Mesendoderm (in vitro differentiated cells): Measurements from ENCODE around the gene NSUN6.
A peak's percentile ranks its signal among the peaks of the same experiment; 100 is the strongest.

Source experiments
- DNase-seq: peaks from one replicate; pipeline ENCODE4 v3.0.0; 2013
- H2AK5ac ChIP-seq: 2 replicates; pipeline ENCODE4 v1.6.1; 2013; ENCODE audit warnings: low read length, inconsistent platforms
- H2BK120ac ChIP-seq: 2 replicates; pipeline ENCODE4 v1.6.1; 2013; ENCODE audit warnings: low read depth, mild to moderate bottlenecking, low read length, moderate library complexity, mixed read lengths
- H2BK15ac ChIP-seq: replicated peaks from 2 replicates; pipeline ENCODE4 v1.6.1; 2013; ENCODE audit warnings: low read depth, mild to moderate bottlenecking, moderate library complexity
- H2BK5ac ChIP-seq: 2 replicates; pipeline ENCODE4 v1.6.1; 2013; ENCODE audit warnings: low read length, inconsistent platforms
- H3K18ac ChIP-seq: 2 replicates; pipeline ENCODE4 v1.6.1; 2013; ENCODE audit warnings: mild to moderate bottlenecking, low read length, mixed read lengths
- H3K23ac ChIP-seq: one replicate; pipeline ENCODE4 v1.6.1; 2013; ENCODE audit warnings: low read length
- H3K27ac ChIP-seq: 2 replicates; pipeline ENCODE4 v1.5.1; 2013; ENCODE audit warnings: low read depth, mild to moderate bottlenecking, inconsistent platforms, low read length, moderate library complexity
- H3K27me3 ChIP-seq: 2 replicates; pipeline ENCODE4 v1.6.1; 2013; ENCODE audit warnings: low read length, control low read depth, mild to moderate bottlenecking, inconsistent platforms; ENCODE audit not compliant: insufficient read depth, poor library complexity
- H3K36me3 ChIP-seq: 2 replicates; pipeline ENCODE4 v1.6.1; 2013; ENCODE audit warnings: low read length, inconsistent platforms; ENCODE audit not compliant: control insufficient read depth, insufficient read depth
- H3K4ac ChIP-seq: one replicate; pipeline ENCODE4 v1.6.1; 2013; ENCODE audit warnings: low read depth, mild to moderate bottlenecking, low read length, moderate library complexity
- H3K4me1 ChIP-seq: 2 replicates; pipeline ENCODE4 v1.6.1; 2013; ENCODE audit warnings: low read depth, low read length, inconsistent platforms; ENCODE audit not compliant: control insufficient read depth
- H3K4me2 ChIP-seq: 2 replicates; pipeline ENCODE4 v1.6.1; 2013; ENCODE audit warnings: low read length
- H3K4me3 ChIP-seq: 2 replicates; pipeline ENCODE4 v1.5.1; 2013; ENCODE audit warnings: mild to moderate bottlenecking, low read length
- H3K56ac ChIP-seq: one replicate; pipeline ENCODE4 v1.6.1; 2013; ENCODE audit warnings: low read length
- H3K79me1 ChIP-seq: 2 replicates; pipeline ENCODE4 v1.6.1; 2013; ENCODE audit warnings: low read length, inconsistent platforms
- H3K79me2 ChIP-seq: 2 replicates; pipeline ENCODE4 v1.6.1; 2013; ENCODE audit warnings: mild to moderate bottlenecking, low read length; ENCODE audit not compliant: control insufficient read depth, insufficient read depth
- H3K9ac ChIP-seq: 2 replicates; pipeline ENCODE4 v1.6.1; 2013; ENCODE audit warnings: low read length, inconsistent platforms
- H4K5ac ChIP-seq: one replicate; pipeline ENCODE4 v1.6.1; 2013; ENCODE audit warnings: low read length
- H4K8ac ChIP-seq: one replicate; pipeline ENCODE4 v1.6.1; 2013; ENCODE audit warnings: low read depth, mild to moderate bottlenecking, control low read depth, low read length, moderate library complexity
- WGBS: extraction: QIAGEN DNeasy Blood & Tissue Kit; methylation state at CpG from one replicate; pipeline ENCODE4 v1.1.7; 2013; ENCODE audit warnings: low lambda C conversion rate, missing lambda C conversion rate; ENCODE audit not compliant: insufficient coverage; ENCODE audit errors: extremely low coverage; 5-methylcytosine and 5-hydroxymethylcytosine counted together

NSUN6 gene

DNA sequence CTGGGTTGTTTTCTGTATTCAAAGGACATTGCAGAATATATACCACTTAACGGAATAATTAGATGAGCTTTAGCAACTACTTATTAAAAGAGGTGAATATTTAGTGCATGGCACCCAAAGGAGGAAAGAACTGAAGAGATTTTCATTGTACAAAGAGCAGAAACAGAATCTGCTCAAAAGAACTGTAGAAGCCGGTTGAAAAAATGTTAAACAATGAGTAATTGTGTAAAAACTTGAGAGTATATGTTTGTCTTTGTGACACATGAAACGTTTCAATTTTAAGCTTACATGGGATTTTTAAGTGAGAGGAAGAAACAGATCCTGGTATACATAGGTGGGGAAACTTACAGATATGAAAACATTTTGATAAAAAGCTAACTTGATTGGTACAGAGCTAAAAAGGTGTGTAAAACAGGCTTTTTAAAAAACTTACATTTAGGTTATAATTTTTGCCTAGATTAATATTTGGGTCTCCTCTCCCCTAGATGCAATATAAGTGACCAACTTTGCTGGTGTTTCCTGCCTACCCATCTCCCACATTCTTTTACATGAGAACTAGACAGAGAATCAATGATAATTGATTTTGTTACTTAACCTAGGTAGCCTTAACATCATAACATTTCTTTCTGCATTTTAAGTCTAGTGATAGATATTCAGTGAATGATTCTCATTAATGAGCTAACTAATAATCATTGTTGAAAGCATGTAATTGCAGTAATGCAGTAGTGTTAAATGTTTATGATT, 14.6 kb upstream of the NSUN6 start:
- H2BK120ac ChIP-seq: no peak overlapping the region
- H4K8ac ChIP-seq: no peak overlapping the region
- no peak overlapping the region for H2BK5ac ChIP-seq
- no peak overlapping the region for H3K18ac ChIP-seq
- H3K27me3 ChIP-seq: no peaks in the 10 kb centered on the region
- no peak overlapping the region for H3K4me2 ChIP-seq
- no peak overlapping the region for H3K4me3 ChIP-seq
- H2AK5ac ChIP-seq: no peak overlapping the region
- no peak overlapping the region for H2BK15ac ChIP-seq
- no peak for DNase-seq
- no CpG with 5 or more reads among the region's 3 CpGs for WGBS
- no peak overlapping the region for H3K56ac ChIP-seq
- H3K79me2 ChIP-seq: peaks cover 45% of the 10 kb centered on the region
- no peak overlapping the region for H4K5ac ChIP-seq
- H3K4me1 ChIP-seq: peaks cover 10% of the 10 kb centered on the region
- no peak overlapping the region for H3K4ac ChIP-seq
- H3K27ac ChIP-seq: no peak overlapping the region
- H3K79me1 ChIP-seq: peaks cover 2% of the 10 kb centered on the region
- no peak overlapping the region for H3K23ac ChIP-seq
- no peaks in the 10 kb centered on the region for H3K36me3 ChIP-seq
- H3K9ac ChIP-seq: no peak overlapping the region

DNA sequence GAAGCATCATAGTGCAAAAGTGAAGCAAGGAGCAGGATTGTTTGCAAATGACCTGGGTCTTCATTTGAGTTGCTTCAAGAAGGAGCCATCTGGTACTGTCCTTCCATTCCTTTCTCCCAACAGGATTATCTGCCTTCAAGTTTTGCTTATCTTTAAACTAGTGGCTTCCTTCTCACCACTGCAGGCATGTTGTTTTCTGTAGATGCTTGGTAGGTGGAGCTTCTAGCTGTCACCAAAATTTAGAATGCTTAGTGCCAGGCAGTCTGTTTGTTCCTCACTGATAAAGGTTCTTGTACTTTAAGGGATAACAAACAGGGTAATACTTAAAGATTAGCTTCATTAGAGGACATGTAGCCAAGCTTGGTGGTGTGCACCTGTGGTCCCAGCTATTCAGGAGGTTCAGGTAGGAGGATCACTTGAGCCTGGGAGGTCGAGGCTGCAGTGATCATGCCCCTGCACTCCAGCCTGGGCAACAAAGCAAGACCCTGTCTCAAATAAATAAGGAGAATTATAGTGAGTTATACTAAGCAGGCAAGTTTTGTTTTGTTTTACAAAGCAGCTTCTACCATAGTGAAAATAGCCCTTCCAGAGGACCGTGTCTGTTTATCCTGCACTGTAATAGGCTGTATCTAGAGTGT, 13.6 kb upstream of the NSUN6 start:
- H3K27ac ChIP-seq: no peak overlapping the region
- DNase-seq: peak; percentile 48

DNA sequence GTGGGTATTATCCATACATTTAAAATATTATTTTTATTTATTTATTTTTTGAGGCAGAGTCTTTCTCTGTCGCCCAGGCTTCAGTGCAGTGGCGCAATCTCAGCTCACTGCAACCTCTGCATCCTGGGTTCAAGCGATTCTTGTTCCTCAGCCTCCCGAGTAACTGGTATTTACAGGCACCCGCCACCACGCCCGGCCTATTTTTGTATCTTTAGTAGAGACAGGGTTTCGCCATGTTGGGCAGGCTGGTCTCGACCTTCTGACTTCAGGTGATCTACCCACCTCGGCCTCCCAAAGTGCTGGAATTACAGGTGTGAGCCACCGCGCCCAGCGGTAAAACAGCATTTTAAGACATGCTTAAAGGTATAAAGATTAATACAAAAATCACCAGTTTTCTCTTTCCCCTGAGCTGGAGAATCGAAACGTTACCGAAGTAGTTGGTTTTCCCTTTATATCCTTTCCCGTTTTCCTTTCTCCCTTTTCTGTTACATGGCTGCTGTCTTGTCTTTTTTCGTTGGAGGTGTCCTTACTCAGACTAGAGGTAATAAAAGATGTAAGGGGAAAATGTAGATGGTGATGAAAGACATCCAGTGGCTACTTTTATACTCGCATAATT, 9.5 kb upstream of the NSUN6 start:
- Histone ChIP-seq H3K4me2 (peak overlapping the region; percentile 13), H2BK120ac (no peak overlapping the region), H4K8ac (no peak overlapping the region), H3K27me3 (no peaks in the 10 kb centered on the region), H3K18ac (no peak overlapping the region), H3K4me1 (peaks cover 12% of the 10 kb centered on the region), H3K36me3 (no peaks in the 10 kb centered on the region), H3K79me1 (peaks cover 2% of the 10 kb centered on the region), H2BK15ac (no peak overlapping the region), H2AK5ac (no peak overlapping the region), H3K4me3 (no peak overlapping the region), H3K56ac (peak overlapping the region; percentile 10), H3K9ac (no peak overlapping the region), H4K5ac (no peak overlapping the region), H2BK5ac (no peak overlapping the region), H3K4ac (no peak overlapping the region), H3K27ac (no peak overlapping the region), H3K23ac (no peak overlapping the region), H3K79me2 (peaks cover 57% of the 10 kb centered on the region)
- no CpG with 5 or more reads among the region's 19 CpGs for WGBS
- DNase-seq: no peak

More for the DNA sequence above, 13.6 kb upstream of the NSUN6 start:
- H3K18ac ChIP-seq: no peak overlapping the region
- no peak overlapping the region for H2BK15ac ChIP-seq
- peaks cover 53% of the 10 kb centered on the region for H3K79me2 ChIP-seq
- H2BK5ac ChIP-seq: no peak overlapping the region
- H3K56ac ChIP-seq: no peak overlapping the region
- WGBS: no CpG with 5 or more reads among the region's 2 CpGs
- H4K5ac ChIP-seq: no peak overlapping the region
- no peak overlapping the region for H3K4me2 ChIP-seq
- no peak overlapping the region for H3K4me3 ChIP-seq
- peaks cover 2% of the 10 kb centered on the region for H3K79me1 ChIP-seq
- no peaks in the 10 kb centered on the region for H3K27me3 ChIP-seq
- H3K4me1 ChIP-seq: peaks cover 10% of the 10 kb centered on the region
- H3K4ac ChIP-seq: no peak overlapping the region
- H3K23ac ChIP-seq: no peak overlapping the region
- no peak overlapping the region for H2AK5ac ChIP-seq
- H4K8ac ChIP-seq: no peak overlapping the region
- no peaks in the 10 kb centered on the region for H3K36me3 ChIP-seq
- no peak overlapping the region for H3K9ac ChIP-seq
- H2BK120ac ChIP-seq: no peak overlapping the region

DNA sequence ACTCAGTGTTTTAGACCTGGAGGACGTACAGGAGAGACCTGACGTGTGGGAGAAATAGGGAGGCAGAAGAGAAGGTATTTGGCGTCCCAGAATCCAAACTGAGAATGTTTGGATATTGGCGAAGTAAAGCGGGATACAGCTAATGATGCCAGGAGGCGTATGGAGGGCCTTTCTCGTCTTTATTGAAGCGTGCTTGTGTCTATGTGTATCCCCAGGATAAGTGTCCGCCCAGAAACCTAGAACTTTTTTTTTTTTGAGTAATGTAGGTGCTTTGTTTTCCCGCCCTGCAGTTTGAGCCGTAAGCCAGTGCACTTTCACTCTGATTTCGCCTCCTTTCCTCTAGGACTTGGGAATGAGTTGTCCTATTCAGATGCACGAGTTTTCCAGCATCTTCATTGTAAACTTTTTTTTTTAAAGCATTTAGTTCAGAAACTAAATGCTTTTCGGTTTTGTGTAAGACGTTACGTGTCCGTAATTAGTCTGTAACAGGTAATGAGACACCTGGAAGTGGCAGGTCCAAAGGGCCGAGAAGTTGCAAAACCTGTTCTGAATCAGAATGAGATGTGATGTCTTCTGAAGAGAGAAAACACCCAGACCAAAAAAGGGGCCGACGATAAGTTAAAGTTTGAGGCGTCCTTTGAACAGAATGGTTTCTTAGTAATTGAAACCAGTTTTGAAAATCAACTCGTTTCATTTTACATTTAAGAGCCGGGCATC, 8.6 kb upstream of the NSUN6 start:
- Histone ChIP-seq H3K4me1 (peaks cover 7% of the 10 kb centered on the region), H3K18ac (peak overlapping the region; percentile 93), H2BK120ac (no peak overlapping the region), H3K4ac (no peak overlapping the region), H3K79me2 (peaks cover 49% of the 10 kb centered on the region), H2BK5ac (peak overlapping the region; percentile 10), H3K36me3 (no peaks in the 10 kb centered on the region), H3K4me3 (peak overlapping the region; percentile 88), H4K8ac (no peak overlapping the region), H4K5ac (peak overlapping the region; percentile 59), H3K9ac (peak overlapping the region; percentile 95), H3K23ac (no peak overlapping the region), H2BK15ac (no peak overlapping the region), H3K27me3 (no peaks in the 10 kb centered on the region), H3K56ac (peak overlapping the region; percentile 98), H3K4me2 (peak overlapping the region; percentile 36), H2AK5ac (peak overlapping the region; percentile 40), H3K79me1 (peaks cover 2% of the 10 kb centered on the region), H3K27ac (peak overlapping the region; percentile 97)
- WGBS: no CpG with 5 or more reads among the region's 23 CpGs
- peak; percentile 68 for DNase-seq

DNA sequence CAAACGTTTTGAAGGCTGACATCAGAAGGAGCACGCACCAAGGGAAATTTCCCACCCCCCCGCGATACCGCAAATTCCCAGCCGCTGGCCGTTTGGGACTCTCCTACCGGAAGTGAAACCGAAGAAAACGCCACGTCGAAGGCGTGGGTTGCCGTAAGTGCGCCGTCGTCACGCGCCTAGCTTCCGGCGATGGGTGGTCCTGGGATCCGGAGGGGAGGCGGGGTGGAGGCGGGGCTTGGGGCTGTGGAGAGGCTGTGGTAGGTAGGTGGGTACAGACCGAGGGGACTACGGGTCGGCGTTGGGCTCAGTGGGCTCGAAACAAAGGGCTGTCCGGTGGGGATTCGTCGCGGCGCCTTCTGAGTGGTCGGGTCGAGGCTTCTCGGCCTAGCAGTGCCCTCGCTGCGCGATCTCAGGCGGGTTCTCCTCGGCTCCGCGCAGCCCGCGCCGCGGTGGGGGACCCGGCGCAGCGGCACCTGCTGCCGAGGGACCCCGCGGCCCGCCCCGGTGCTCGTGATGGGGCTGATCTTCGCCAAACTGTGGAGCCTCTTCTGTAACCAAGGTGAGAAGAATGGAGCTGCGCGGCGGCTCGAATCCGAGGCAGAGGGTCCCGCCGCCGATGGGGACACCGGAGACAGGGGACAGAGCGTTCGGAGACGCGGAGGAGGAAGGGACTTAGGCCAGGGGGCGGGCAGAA, 7.9 kb upstream of the NSUN6 start, which contains the start of gene ARL5B:
TSS of gene ARL5B (plus strand) at position 307 of the 694 bp plus-strand sequence. CDS start at position 514, 207 bp downstream.
- H2BK5ac ChIP-seq: peak within 1 kb of the TSS; percentile 10

More for the DNA sequence above, 7.9 kb upstream of the NSUN6 start, which contains the start of gene ARL5B:
- no peak within 1 kb of the TSS for H2BK15ac ChIP-seq
- H3K79me1 ChIP-seq: peaks cover 2% of the 10 kb centered on the region
- H3K27ac ChIP-seq: peak within 1 kb of the TSS; percentile 97
- peak within 1 kb of the TSS; percentile 40 for H2AK5ac ChIP-seq
- peak within 1 kb of the TSS; percentile 41 for H3K4me2 ChIP-seq
- H3K23ac ChIP-seq: no peak within 1 kb of the TSS
- H3K56ac ChIP-seq: peak within 1 kb of the TSS; percentile 98
- H3K4me1 ChIP-seq: peaks cover 6% of the 10 kb centered on the region
- peak within 1 kb of the TSS; percentile 59 for H4K5ac ChIP-seq
- H3K9ac ChIP-seq: peak within 1 kb of the TSS; percentile 95
- peak within 1 kb of the TSS; percentile 98 for H4K8ac ChIP-seq
- H3K27me3 ChIP-seq: no peaks in the 10 kb centered on the region
- H3K79me2 ChIP-seq: peaks cover 43% of the 10 kb centered on the region
- H3K18ac ChIP-seq: peak within 1 kb of the TSS; percentile 93
- H3K4ac ChIP-seq: peak within 1 kb of the TSS; percentile 62
- WGBS: no CpG with 5 or more reads among the region's 72 CpGs
- no peaks in the 10 kb centered on the region for H3K36me3 ChIP-seq
- H2BK120ac ChIP-seq: no peak within 1 kb of the TSS
- DNase-seq: peak; percentile 99
- peak within 1 kb of the TSS; percentile 88 for H3K4me3 ChIP-seq
